Neural cell (in vitro differentiated cells): ENCODE results near the gene RAB3IL1.

Experiments used
- EP300 ChIP-seq: fragments of 450-650 bp; conservative IDR thresholded peaks from 2 replicates; pipeline ENCODE4 v1.6.1; 2014; ENCODE audit warnings: antibody characterized with exemption, mild to moderate bottlenecking, moderate library complexity; ENCODE audit not compliant: poor library complexity, severe bottlenecking
- EZH2 ChIP-seq: fragments of 200-600, 300-800 bp; shearing (Covaris generic), sonication (generic); IDR thresholded peaks from 2 replicates; pipeline ENCODE4 v1.6.1; 2014; ENCODE audit warnings: antibody characterized with exemption, low read length, borderline replicate concordance, mild to moderate bottlenecking; ENCODE audit not compliant: insufficient read depth, poor library complexity, severe bottlenecking
- MXI1 ChIP-seq: fragments of 450-650 bp; conservative IDR thresholded peaks from 2 replicates; pipeline ENCODE4 v1.6.1; 2014; ENCODE audit warnings: antibody characterized with exemption, mild to moderate bottlenecking; ENCODE audit not compliant: poor library complexity, severe bottlenecking
- POLR2AphosphoS5 ChIP-seq: IDR thresholded peaks from 2 replicates; pipeline ENCODE4 v1.6.1; 2012
- RAD21 ChIP-seq: fragments of 450-650 bp; conservative IDR thresholded peaks from 2 replicates; pipeline ENCODE4 v1.6.1; 2014; ENCODE audit warnings: antibody characterized with exemption, mild to moderate bottlenecking, moderate library complexity
- SMC3 ChIP-seq: fragments of 450-650 bp; conservative IDR thresholded peaks from 2 replicates; pipeline ENCODE4 v1.6.1; 2014; ENCODE audit warnings: antibody characterized with exemption, mild to moderate bottlenecking, moderate library complexity; ENCODE audit not compliant: poor library complexity
- TAF1 ChIP-seq: IDR thresholded peaks from 2 replicates; pipeline ENCODE4 v1.6.1; 2012; ENCODE audit warnings: low read depth
- TF ChIP-seq, protein P1 (sequence below): fragments of 450-650 bp; IDR thresholded peaks from 2 replicates; pipeline ENCODE4 v1.5.1; 2014; ENCODE audit warnings: antibody characterized with exemption, mild to moderate bottlenecking, moderate library complexity; ENCODE audit not compliant: poor library complexity, severe bottlenecking
- TF ChIP-seq, protein P2 (sequence below): IDR thresholded peaks from 2 replicates; pipeline ENCODE4 v1.6.1; 2012; ENCODE audit warnings: borderline replicate concordance

DNA sequence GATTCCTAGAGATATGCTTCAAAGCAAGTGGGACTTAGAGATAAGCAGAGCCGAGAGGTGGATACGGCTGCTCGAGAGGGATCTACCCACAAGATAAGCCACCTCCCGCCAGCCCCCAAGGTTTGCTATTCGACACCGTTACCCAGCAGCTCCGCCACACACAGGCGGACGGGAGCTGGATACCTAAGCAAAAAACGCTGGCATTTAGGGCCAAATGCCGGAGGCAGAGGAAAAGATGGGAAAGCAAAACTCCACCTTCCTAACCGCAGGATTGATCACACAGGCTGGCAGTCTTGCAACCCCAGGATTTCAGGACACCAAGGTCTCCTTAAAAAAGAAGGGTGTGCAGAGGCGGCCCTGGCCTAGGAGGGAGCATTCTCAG, 49.4 kb upstream of the RAB3IL1 start:
- TF ChIP-seq, protein P1, sequence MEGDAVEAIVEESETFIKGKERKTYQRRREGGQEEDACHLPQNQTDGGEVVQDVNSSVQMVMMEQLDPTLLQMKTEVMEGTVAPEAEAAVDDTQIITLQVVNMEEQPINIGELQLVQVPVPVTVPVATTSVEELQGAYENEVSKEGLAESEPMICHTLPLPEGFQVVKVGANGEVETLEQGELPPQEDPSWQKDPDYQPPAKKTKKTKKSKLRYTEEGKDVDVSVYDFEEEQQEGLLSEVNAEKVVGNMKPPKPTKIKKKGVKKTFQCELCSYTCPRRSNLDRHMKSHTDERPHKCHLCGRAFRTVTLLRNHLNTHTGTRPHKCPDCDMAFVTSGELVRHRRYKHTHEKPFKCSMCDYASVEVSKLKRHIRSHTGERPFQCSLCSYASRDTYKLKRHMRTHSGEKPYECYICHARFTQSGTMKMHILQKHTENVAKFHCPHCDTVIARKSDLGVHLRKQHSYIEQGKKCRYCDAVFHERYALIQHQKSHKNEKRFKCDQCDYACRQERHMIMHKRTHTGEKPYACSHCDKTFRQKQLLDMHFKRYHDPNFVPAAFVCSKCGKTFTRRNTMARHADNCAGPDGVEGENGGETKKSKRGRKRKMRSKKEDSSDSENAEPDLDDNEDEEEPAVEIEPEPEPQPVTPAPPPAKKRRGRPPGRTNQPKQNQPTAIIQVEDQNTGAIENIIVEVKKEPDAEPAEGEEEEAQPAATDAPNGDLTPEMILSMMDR = no peak
- TF ChIP-seq EZH2 (no peak), POLR2AphosphoS5 (no peak), TAF1 (no peak), EP300 (no peak), SMC3 (no peak), RAD21 (no peak), MXI1 (no peak)
- TF ChIP-seq, protein P2, sequence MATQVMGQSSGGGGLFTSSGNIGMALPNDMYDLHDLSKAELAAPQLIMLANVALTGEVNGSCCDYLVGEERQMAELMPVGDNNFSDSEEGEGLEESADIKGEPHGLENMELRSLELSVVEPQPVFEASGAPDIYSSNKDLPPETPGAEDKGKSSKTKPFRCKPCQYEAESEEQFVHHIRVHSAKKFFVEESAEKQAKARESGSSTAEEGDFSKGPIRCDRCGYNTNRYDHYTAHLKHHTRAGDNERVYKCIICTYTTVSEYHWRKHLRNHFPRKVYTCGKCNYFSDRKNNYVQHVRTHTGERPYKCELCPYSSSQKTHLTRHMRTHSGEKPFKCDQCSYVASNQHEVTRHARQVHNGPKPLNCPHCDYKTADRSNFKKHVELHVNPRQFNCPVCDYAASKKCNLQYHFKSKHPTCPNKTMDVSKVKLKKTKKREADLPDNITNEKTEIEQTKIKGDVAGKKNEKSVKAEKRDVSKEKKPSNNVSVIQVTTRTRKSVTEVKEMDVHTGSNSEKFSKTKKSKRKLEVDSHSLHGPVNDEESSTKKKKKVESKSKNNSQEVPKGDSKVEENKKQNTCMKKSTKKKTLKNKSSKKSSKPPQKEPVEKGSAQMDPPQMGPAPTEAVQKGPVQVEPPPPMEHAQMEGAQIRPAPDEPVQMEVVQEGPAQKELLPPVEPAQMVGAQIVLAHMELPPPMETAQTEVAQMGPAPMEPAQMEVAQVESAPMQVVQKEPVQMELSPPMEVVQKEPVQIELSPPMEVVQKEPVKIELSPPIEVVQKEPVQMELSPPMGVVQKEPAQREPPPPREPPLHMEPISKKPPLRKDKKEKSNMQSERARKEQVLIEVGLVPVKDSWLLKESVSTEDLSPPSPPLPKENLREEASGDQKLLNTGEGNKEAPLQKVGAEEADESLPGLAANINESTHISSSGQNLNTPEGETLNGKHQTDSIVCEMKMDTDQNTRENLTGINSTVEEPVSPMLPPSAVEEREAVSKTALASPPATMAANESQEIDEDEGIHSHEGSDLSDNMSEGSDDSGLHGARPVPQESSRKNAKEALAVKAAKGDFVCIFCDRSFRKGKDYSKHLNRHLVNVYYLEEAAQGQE = no peak
